ENCODE results near the gene ACAN.

The ACAN gene

GRCh38 chr15:88860212-88860611 is 57.0 kb downstream of the ACAN start:
- H3K27me3 ChIP-seq: peaks cover 14% of the 10 kb centered on the region

GRCh38 chr15:88863412-88863811 is 60.2 kb downstream of the ACAN start:
- no peaks in the 10 kb centered on the region for H3K9me3 ChIP-seq
- H3K4me1 ChIP-seq: no peaks in the 10 kb centered on the region
- TF ChIP-seq CTCF (IDR thresholded peaks at IDR 0.05; ENCODE audit: low read depth, low read length): no peak
- H3K36me3 ChIP-seq: no peaks in the 10 kb centered on the region
- H3K4me3 ChIP-seq (ENCODE audit: low read depth, low read length): no peak overlapping the region
- no peak for DNase-seq
- peaks cover 11% of the 10 kb centered on the region for H3K27me3 ChIP-seq

More at GRCh38 chr15:88860212-88860611, 57.0 kb downstream of the ACAN start:
- Histone ChIP-seq H3K4me1 (no peaks in the 10 kb centered on the region), H3K4me3 (ENCODE audit: low read depth, low read length) (no peak overlapping the region), H3K9me3 (no peaks in the 10 kb centered on the region), H3K36me3 (no peaks in the 10 kb centered on the region)
- DNase-seq: no peak
- TF ChIP-seq CTCF (IDR thresholded peaks at IDR 0.05; ENCODE audit: low read depth, low read length): no peak

GRCh38 chr15:88864861-88865497 is 61.7 kb downstream of the ACAN start:
- H3K9me3 ChIP-seq: no peaks in the 10 kb centered on the region
- DNase-seq: no peak
- H3K27me3 ChIP-seq: peaks cover 10% of the 10 kb centered on the region
- no peak for TF ChIP-seq CTCF (IDR thresholded peaks at IDR 0.05; ENCODE audit: low read depth, low read length)
- H3K36me3 ChIP-seq: no peaks in the 10 kb centered on the region
- no peak overlapping the region for H3K4me3 ChIP-seq (ENCODE audit: low read depth, low read length)
- no peaks in the 10 kb centered on the region for H3K4me1 ChIP-seq

GRCh38 chr15:88865498-88866099 is 62.4 kb downstream of the ACAN start:
- H3K36me3 ChIP-seq: no peaks in the 10 kb centered on the region
- peaks cover 10% of the 10 kb centered on the region for H3K27me3 ChIP-seq
- TF ChIP-seq CTCF (IDR thresholded peaks at IDR 0.05; ENCODE audit: low read depth, low read length): no peak
- no peak overlapping the region for H3K4me3 ChIP-seq (ENCODE audit: low read depth, low read length)
- H3K9me3 ChIP-seq: no peaks in the 10 kb centered on the region
- H3K4me1 ChIP-seq: no peaks in the 10 kb centered on the region
- no peak for DNase-seq

- H3K4me3 ChIP-seq (ENCODE audit: low read depth, low read length): no peak overlapping the region
- no peaks in the 10 kb centered on the region for H3K36me3 ChIP-seq
- H3K27me3 ChIP-seq: peaks cover 11% of the 10 kb centered on the region
- no peak for TF ChIP-seq CTCF (IDR thresholded peaks at IDR 0.05; ENCODE audit: low read depth, low read length)
- H3K4me1 ChIP-seq: no peaks in the 10 kb centered on the region
- H3K9me3 ChIP-seq: no peaks in the 10 kb centered on the region
- no peak for DNase-seq
Measured at GRCh38 chr15:88866295-88866881, 63.2 kb downstream of the ACAN start.

GRCh38 chr15:88871313-88871712 is 68.1 kb downstream of the ACAN start:
- Histone ChIP-seq H3K4me1 (no peaks in the 10 kb centered on the region), H3K27me3 (peaks cover 37% of the 10 kb centered on the region), H3K36me3 (no peaks in the 10 kb centered on the region), H3K4me3 (ENCODE audit: low read depth, low read length) (no peak overlapping the region), H3K9me3 (no peaks in the 10 kb centered on the region)
- TF ChIP-seq CTCF (IDR thresholded peaks at IDR 0.05; ENCODE audit: low read depth, low read length): no peak
- DNase-seq: no peak
